PC-9 (cell line): ENCODE data around the gene GRIK3. TPM values are rescaled to one million over a fixed set of nuclear protein-coding genes. Genes with fewer than 3 reads are reported as not detected.

ENCODE experiments used
- BruUV-seq: library from RNA; stranded (reverse); fragments of 400-500 nt; replicated peaks from 2 replicates; lab custom pipeline; 2021; lab: Mats Ljungman, UMichigan
- CTCF ChIA-PET: fragments of 300-600 bp; sonication (Branson Sonifier 250); formaldehyde crosslinking; loops from one replicate; lab custom pipeline; 2022; ENCODE audit warnings: antibody characterized with exemption; lab: Charles Lee
- POLR2A ChIA-PET: fragments of 300-600 bp; sonication (Branson Sonifier 250); formaldehyde crosslinking; loops from one replicate; lab custom pipeline; 2022; ENCODE audit warnings: antibody characterized with exemption; ENCODE audit not compliant: unreplicated experiment; lab: Charles Lee
- DNase-seq, 2 experiments: peaks; one replicate each; pipeline versions ENCODE4 v3.0.0 to v3.0.0-alpha.2; 2015 to 2022; ENCODE audit warnings: mixed read lengths in 1 of 2
- H2AFZ ChIP-seq: fragments of 200-600 bp; sonication (generic); 2 replicates; pipeline ENCODE4 v1.8.1; 2017; ENCODE audit warnings: antibody characterized with exemption
- H3F3A ChIP-seq: fragments of 200-600 bp; sonication (generic); 2 replicates; pipeline ENCODE4 v1.8.1; 2017; ENCODE audit warnings: antibody characterized with exemption, mild to moderate bottlenecking, low read depth; ENCODE audit not compliant: insufficient read depth
- H3K27ac ChIP-seq: fragments of 200-600 bp; sonication (generic); 2 replicates; pipeline ENCODE4 v1.6.1; 2016; ENCODE audit warnings: mixed run types
- H3K27me3 ChIP-seq: fragments of 200-600 bp; sonication (generic); 2 replicates; pipeline ENCODE4 v1.6.1; 2016; ENCODE audit warnings: low read depth, mixed run types; ENCODE audit not compliant: insufficient read depth
- H3K36me3 ChIP-seq: fragments of 200-600 bp; sonication (generic); 2 replicates; pipeline ENCODE4 v1.6.1; 2016; ENCODE audit warnings: low read depth, mixed run types
- H3K4me1 ChIP-seq: fragments of 200-600 bp; sonication (generic); replicated peaks from 2 replicates; pipeline ENCODE4 v1.6.1; 2016; ENCODE audit warnings: mixed run types; ENCODE audit not compliant: insufficient read depth
- H3K4me2 ChIP-seq: fragments of 200-600 bp; sonication (generic); 2 replicates; pipeline ENCODE4 v1.6.1; 2017; ENCODE audit warnings: mixed run types
- H3K4me3 ChIP-seq: fragments of 200-600 bp; sonication (generic); 2 replicates; pipeline ENCODE4 v1.6.1; 2016; ENCODE audit warnings: mixed run types
- H3K79me2 ChIP-seq: fragments of 200-600 bp; sonication (generic); 2 replicates; pipeline ENCODE4 v1.6.1; 2017; ENCODE audit warnings: low read depth, mixed run types
- H3K9me2 ChIP-seq: fragments of 200-600 bp; sonication (generic); 2 replicates; pipeline ENCODE4 v1.8.1; 2017; ENCODE audit warnings: mild to moderate bottlenecking; ENCODE audit not compliant: insufficient read depth
- H3K9me3 ChIP-seq: fragments of 200-600 bp; sonication (generic); 2 replicates; pipeline ENCODE4 v1.8.1; 2016; ENCODE audit warnings: low read depth; ENCODE audit not compliant: insufficient read depth
- H4K20me1 ChIP-seq: fragments of 200-600 bp; sonication (generic); 2 replicates; pipeline ENCODE4 v1.8.1; 2017; ENCODE audit not compliant: insufficient read depth
- CTCF ChIP-seq: fragments of 200-600 bp; sonication (generic); conservative IDR thresholded peaks from 2 replicates; pipeline ENCODE4 v1.6.1; 2017; ENCODE audit warnings: mixed run types, antibody characterized with exemption, mild to moderate bottlenecking, moderate library complexity
- EZH2 ChIP-seq: fragments of 200-600 bp; sonication (generic); IDR thresholded peaks from 2 replicates; pipeline ENCODE4 v1.8.0; 2017; ENCODE audit warnings: antibody characterized with exemption, low read depth
- intact Hi-C: fragments of 100-400 bp; cut with micrococcal nuclease; formaldehyde crosslinking; loops from one replicate; pipeline ENCODE4 v1.10.0; 2022; ENCODE audit not compliant: unreplicated experiment
- total RNA-seq: library from RNA; stranded (reverse); gene quantifications from 2 replicates; pipeline ENCODE4 v1.2.3, GENCODE V29; 2021

Gene GRIK3
- total RNA-seq, 1 experiment from 2014 or later: not detected

GRCh38 chr1:37069406-37069805 is 35.1 kb upstream of the GRIK3 start:
- Histone ChIP-seq H2AFZ (no peak overlapping the region), H3K9me3 (no peaks in the 10 kb centered on the region), H3F3A (no peaks in the 10 kb centered on the region), H3K4me2 (no peak overlapping the region), H3K4me1 (no peaks in the 10 kb centered on the region), H3K36me3 (no peaks in the 10 kb centered on the region), H3K27me3 (peaks cover 94% of the 10 kb centered on the region), H3K4me3 (no peak overlapping the region), H3K9me2 (no peaks in the 10 kb centered on the region), H3K79me2 (no peaks in the 10 kb centered on the region), H4K20me1 (no peaks in the 10 kb centered on the region), H3K27ac (no peak overlapping the region)
- TF ChIP-seq EZH2 (no peak), CTCF (no peak)
- POLR2A ChIA-PET: no interaction called here
- intact Hi-C loops: no loop called here
- no peak for DNase-seq
- no TSS peak for BruUV-seq
- CTCF ChIA-PET: no interaction called here

- TF ChIP-seq EZH2: no peak
- TF ChIP-seq CTCF: no peak
- Histone ChIP-seq H3K36me3 (no peaks in the 10 kb centered on the region), H3F3A (no peaks in the 10 kb centered on the region), H3K4me2 (no peak overlapping the region), H3K9me3 (no peaks in the 10 kb centered on the region), H3K9me2 (no peaks in the 10 kb centered on the region), H3K4me1 (no peaks in the 10 kb centered on the region), H3K27ac (no peak overlapping the region), H3K79me2 (no peaks in the 10 kb centered on the region), H3K4me3 (no peak overlapping the region), H2AFZ (no peak overlapping the region), H3K27me3 (peaks cover 89% of the 10 kb centered on the region), H4K20me1 (no peaks in the 10 kb centered on the region)
- no peak for DNase-seq
- CTCF ChIA-PET: no interaction called here
- BruUV-seq: no TSS peak
- intact Hi-C loops: no loop called here
- POLR2A ChIA-PET: no interaction called here
Observed at GRCh38 chr1:37068897-37069296, 34.6 kb upstream of the GRIK3 start.

GRCh38 chr1:37068260-37068659 is 33.9 kb upstream of the GRIK3 start:
- CTCF ChIA-PET: no interaction called here
- Histone ChIP-seq H3K4me3 (no peak overlapping the region), H4K20me1 (no peaks in the 10 kb centered on the region), H2AFZ (no peak overlapping the region), H3F3A (no peaks in the 10 kb centered on the region), H3K79me2 (no peaks in the 10 kb centered on the region), H3K27ac (no peak overlapping the region), H3K4me2 (no peak overlapping the region), H3K36me3 (no peaks in the 10 kb centered on the region), H3K4me1 (no peaks in the 10 kb centered on the region), H3K27me3 (peaks cover 83% of the 10 kb centered on the region), H3K9me3 (no peaks in the 10 kb centered on the region), H3K9me2 (no peaks in the 10 kb centered on the region)
- POLR2A ChIA-PET: no interaction called here
- intact Hi-C loops: no loop called here
- no TSS peak for BruUV-seq
- no peak for DNase-seq
- TF ChIP-seq CTCF (no peak), EZH2 (no peak)
